GM12878 (cell line): ENCODE results near the gene ACSL3. TPM values are rescaled to one million over a fixed set of nuclear protein-coding genes. Genes with fewer than 3 reads are reported as not detected.
A peak's percentile ranks its signal among the peaks of the same experiment; 100 is the strongest.

Experiments
- ATF7 ChIP-seq: fragments of 450-650 bp; IDR thresholded peaks from 2 replicates; pipeline ENCODE4 v1.6.1; 2016; ENCODE audit warnings: low read depth, mild to moderate bottlenecking
- CBFB ChIP-seq: IDR thresholded peaks from 2 replicates; pipeline ENCODE4 v1.6.1; 2016; ENCODE audit warnings: antibody characterized with exemption, low read depth
- EP300 ChIP-seq, 2 experiments: fragments of 150-350 bp in 1 of 2; IDR thresholded peaks; 2 replicates each; pipeline ENCODE4 v1.6.1; 2011 to 2012; ENCODE audit warnings: low read depth in 2 of 2, low read length in 2 of 2, borderline replicate concordance in 1 of 2, improper control_type of control experiment in 1 of 2, inconsistent platforms in 1 of 2; ENCODE audit not compliant: control insufficient read depth in 1 of 2
- ETV6 ChIP-seq, 2 experiments: fragments of 450-650 bp in 1 of 2; IDR thresholded peaks in 1 of 2; conservative IDR thresholded peaks in 1 of 2; 2 replicates each; pipeline ENCODE4 v1.6.1; 2014; ENCODE audit warnings: antibody characterized with exemption in 1 of 2, borderline replicate concordance in 1 of 2, low read depth in 1 of 2, mild to moderate bottlenecking in 1 of 2, moderate library complexity in 1 of 2
- FOS ChIP-seq: IDR thresholded peaks from 3 replicates; pipeline ENCODE4 v1.6.1; 2011; ENCODE audit warnings: borderline replicate concordance; ENCODE audit not compliant: insufficient read length; ENCODE audit errors: extremely low read depth
- FOXM1 ChIP-seq: IDR thresholded peaks from 2 replicates; pipeline ENCODE4 v1.6.1; 2012; ENCODE audit warnings: low read depth, mild to moderate bottlenecking, inconsistent platforms, low read length, moderate library complexity
- HSF1 ChIP-seq: fragments of 150-350 bp; IDR thresholded peaks from 2 replicates; pipeline ENCODE4 v1.6.1; 2014; ENCODE audit warnings: mild to moderate bottlenecking, low read depth, low read length
- MAX ChIP-seq: IDR thresholded peaks from 2 replicates; pipeline ENCODE4 v1.6.1; 2012; ENCODE audit warnings: low read depth, low read length, improper control_type of control experiment
- PAX8 ChIP-seq: fragments of 450-650 bp; IDR thresholded peaks from 2 replicates; pipeline ENCODE4 v1.6.1; 2017; ENCODE audit warnings: mild to moderate bottlenecking, moderate library complexity
- PML ChIP-seq: IDR thresholded peaks from 2 replicates; pipeline ENCODE4 v1.6.1; 2012; ENCODE audit warnings: low read length, inconsistent platforms
- POLR2AphosphoS5 ChIP-seq: IDR thresholded peaks from 2 replicates; pipeline ENCODE4 v1.6.1; 2011; ENCODE audit warnings: mild to moderate bottlenecking, low read length, inconsistent platforms
- POU2F2 ChIP-seq: IDR thresholded peaks from 3 replicates; pipeline ENCODE4 v1.6.1; 2011; ENCODE audit warnings: low read depth, mild to moderate bottlenecking, low read length, borderline replicate concordance
- RB1 ChIP-seq: fragments of 450-650 bp; formaldehyde crosslinking; IDR thresholded peaks from 2 replicates; pipeline ENCODE4 v1.6.1; 2017; ENCODE audit warnings: mild to moderate bottlenecking, borderline replicate concordance
- RCOR1 ChIP-seq: conservative IDR thresholded peaks from 2 replicates; pipeline ENCODE4 v1.6.1; 2012; ENCODE audit warnings: low read depth, low read length, improper control_type of control experiment
- RELA ChIP-seq: fragments of 450-650 bp; IDR thresholded peaks from 2 replicates; pipeline ENCODE4 v1.8.0; 2014; ENCODE audit warnings: borderline replicate concordance; ENCODE audit not compliant: partially characterized antibody
- RELB ChIP-seq: fragments of 450-650 bp; IDR thresholded peaks from 2 replicates; pipeline ENCODE4 v1.6.1; 2017; ENCODE audit warnings: low read depth, mild to moderate bottlenecking, moderate library complexity
- SP1 ChIP-seq: IDR thresholded peaks from one replicate; pipeline ENCODE4 v1.6.1; 2011; ENCODE audit warnings: low read depth, low read length
- SRF ChIP-seq, 2 experiments: IDR thresholded peaks; 2 replicates each; pipeline ENCODE4 v1.6.1; 2011; ENCODE audit warnings: low read depth in 2 of 2, low read length in 2 of 2, mild to moderate bottlenecking in 1 of 2, moderate library complexity in 1 of 2
- STAT1 ChIP-seq: fragments of 450-650 bp; conservative IDR thresholded peaks from 2 replicates; pipeline ENCODE4 v1.6.1; 2014; ENCODE audit warnings: antibody characterized with exemption, mild to moderate bottlenecking
- TARDBP ChIP-seq: IDR thresholded peaks from 2 replicates; pipeline ENCODE4 v1.6.1; 2016; ENCODE audit warnings: borderline replicate concordance
- TCF3 ChIP-seq: IDR thresholded peaks from 2 replicates; pipeline ENCODE4 v1.6.1; 2012; ENCODE audit warnings: low read depth, mild to moderate bottlenecking, low read length, borderline replicate concordance; ENCODE audit not compliant: insufficient read depth
- ZNF24 ChIP-seq: fragments of 450-650 bp; IDR thresholded peaks from 2 replicates; pipeline ENCODE4 v1.6.1; 2017; ENCODE audit warnings: antibody characterized with exemption, mild to moderate bottlenecking
- ZNF384 ChIP-seq: IDR thresholded peaks from 2 replicates; pipeline ENCODE4 v1.6.1; 2012; ENCODE audit warnings: low read depth, mild to moderate bottlenecking, low read length, improper control_type of control experiment, borderline replicate concordance
- ZNF592 ChIP-seq: fragments of 450-650 bp; IDR thresholded peaks from 2 replicates; pipeline ENCODE4 v1.6.1; 2017; ENCODE audit warnings: mild to moderate bottlenecking, moderate library complexity
- polyA plus RNA-seq, 11 experiments: library from polyadenylated mRNA; depleted of rRNA in 4 of 11; unstranded in 6 of 11; stranded (reverse) in 5 of 11; fragments of >200 nt; fragmentation: Nextera tagmentation in 4 of 11; fragmentation: Illumina TruSeq in 1 of 11; extraction: Ambion mirVana in 4 of 11; extraction: Trizol in 1 of 11; gene quantifications; 1 replicate in 1 of 11; 2 replicates in 10 of 11; pipeline versions ENCODE4 v1.2.1 to v1.2.3, GENCODE V29; 2011 to 2016; ENCODE audit warnings: inconsistent platforms in 2 of 11, missing spikeins in 2 of 11, low read depth in 1 of 11
- total RNA-seq, 4 experiments: library from RNA; depleted of rRNA in 3 of 4; stranded (reverse); fragments of >200 nt in 3 of 4; fragmentation: Illumina TruSeq in 1 of 4; extraction: Trizol in 1 of 4; gene quantifications; 2 replicates each; pipeline versions ENCODE4 v1.2.1 to v1.2.3, GENCODE V29; 2013 to 2021

ACSL3 gene
- total and polyA plus RNA-seq, 10 of the 15 experiments (the other 5 are each of a cell fraction or from before 2014, with no cell fraction given) = 15.6 to 83.9 (median 56.7) TPM

GRCh38 chr2:222912117-222912516 is 51.3 kb downstream of the ACSL3 start (continued):
- TF ChIP-seq HSF1 (no peak), SP1 (no peak), MAX (no peak), ATF7 (peak; percentile 57; the same call in 1 of the 2 replicates), ZNF384 (no peak), ETV6 (conservative IDR thresholded peaks at IDR 0.05 in 1 of 2, IDR thresholded peaks at IDR 0.05 in 1 of 2; ENCODE audit: borderline replicate concordance in 1 of 2, low read depth in 1 of 2) (peak in 1 of 2 experiments; percentile 73; a peak in 2 of 4 replicates), FOXM1 (peak; percentile 62), POU2F2 (peak; percentile 80; the same call in 2 of the 3 replicates), EP300 (IDR thresholded peaks at IDR 0.05; ENCODE audit: borderline replicate concordance in 1 of 2, control insufficient read depth in 1 of 2, low read depth in 2 of 2, low read length in 2 of 2) (peak; percentile 58 to 88; a peak in 3 of 4 replicates), RELA (no peak), TARDBP (no peak), FOS (no peak), RCOR1 (peak; percentile 94; the same call in 1 of the 2 replicates), SRF (IDR thresholded peaks at IDR 0.05; ENCODE audit: low read depth in 2 of 2, low read length in 2 of 2) (no peak), PML (no peak), POLR2AphosphoS5 (0 out of 2 replicates have a peak, but pooled peaks have one; percentile 42), ZNF24 (peak; percentile 64; the same call in 1 of the 2 replicates), STAT1 (no peak), ZNF592 (no peak), RB1 (no peak), PAX8 (no peak), TCF3 (0 out of 2 replicates have a peak, but pooled peaks have one; percentile 36), RELB (peak; percentile 97), CBFB (no peak)
